HepG2 (cell line): Measurements from ENCODE around the gene PTMA. TPM values are rescaled to one million over a fixed set of nuclear protein-coding genes. Genes with fewer than 3 reads are reported as not detected.
A peak's percentile ranks its signal among the peaks of the same experiment; 100 is the strongest.

Experiments
- CREBL2 ChIP-seq: sonication (generic); formaldehyde crosslinking; IDR thresholded peaks from 2 replicates; pipeline ENCODE4 v1.8.1; 2023; ENCODE audit warnings: missing genetic modification reagents, mild to moderate bottlenecking, borderline replicate concordance
- FOXP4 ChIP-seq: sonication (generic); formaldehyde crosslinking; IDR thresholded peaks from 2 replicates; pipeline ENCODE4 v1.4.0; 2020; ENCODE audit warnings: missing genetic modification reagents
- JUND ChIP-seq: sonication (generic); formaldehyde crosslinking; IDR thresholded peaks from 2 replicates; pipeline ENCODE4 v1.8.0; 2022; ENCODE audit warnings: mild to moderate bottlenecking, missing genetic modification reagents
- NFAT5 ChIP-seq: sonication (generic); formaldehyde crosslinking; IDR thresholded peaks from 2 replicates; pipeline ENCODE4 v1.4.0; 2020; ENCODE audit warnings: missing genetic modification reagents
- NFE2 ChIP-seq: sonication (generic); formaldehyde crosslinking; IDR thresholded peaks from 2 replicates; pipeline ENCODE4 v1.4.0; 2020; ENCODE audit warnings: missing genetic modification reagents
- PATZ1 ChIP-seq: sonication (generic); formaldehyde crosslinking; IDR thresholded peaks from 2 replicates; pipeline ENCODE4 v1.4.0; 2020; ENCODE audit warnings: missing genetic modification reagents
- RBFOX2 ChIP-seq: fragments of 200-400 bp; formaldehyde crosslinking; IDR thresholded peaks from 2 replicates; pipeline ENCODE4 v1.6.1; 2017; ENCODE audit warnings: low read depth, mild to moderate bottlenecking, low read length
- ZFX ChIP-seq: sonication (generic); formaldehyde crosslinking; IDR thresholded peaks from 2 replicates; pipeline ENCODE4 v1.4.0; 2020; ENCODE audit warnings: mild to moderate bottlenecking, low read depth, missing genetic modification reagents, moderate library complexity
- ZNF225 ChIP-seq: sonication (generic); formaldehyde crosslinking; IDR thresholded peaks from 2 replicates; pipeline ENCODE4 v1.4.0; 2020; ENCODE audit warnings: mild to moderate bottlenecking, missing genetic modification reagents
- ZNF646 ChIP-seq: sonication (generic); formaldehyde crosslinking; IDR thresholded peaks from 2 replicates; pipeline ENCODE4 v1.9.0; 2021; ENCODE audit warnings: mild to moderate bottlenecking, missing genetic modification reagents
- ZNF724P ChIP-seq: sonication (generic); formaldehyde crosslinking; IDR thresholded peaks from 2 replicates; pipeline ENCODE4 v1.8.0; 2022; ENCODE audit warnings: missing genetic modification reagents, borderline replicate concordance
- polyA plus RNA-seq, 8 experiments: library from polyadenylated mRNA; depleted of rRNA in 3 of 8; stranded (reverse) in 7 of 8; unstranded in 1 of 8; fragments of >200 nt; fragmentation: Illumina TruSeq in 4 of 8; extraction: Trizol in 4 of 8; gene quantifications; 2 replicates each; pipeline versions ENCODE4 v1.2.1 to v1.2.3, GENCODE V29; 2011 to 2016; ENCODE audit warnings: low read depth in 4 of 8, missing spikeins in 1 of 8, mixed read lengths in 1 of 8; ENCODE audit not compliant: insufficient read depth in 1 of 8
- total RNA-seq, 5 experiments: library from RNA; depleted of rRNA; stranded (reverse); fragments of >200 nt; fragmentation: Illumina TruSeq; extraction: Trizol; gene quantifications; 2 replicates each; pipeline ENCODE4 v1.2.3, GENCODE V29; 2016; ENCODE audit warnings: low read depth in 1 of 5

PTMA gene
- total and polyA plus RNA-seq, 2 of the 13 experiments (the other 11 are each of a cell fraction or from before 2014, with no cell fraction given) = 190 to 1,086 TPM

- TF ChIP-seq FOXP4 (CRISPR knock-in tag) = 0 out of 2 replicates have a peak, but pooled peaks have one; percentile 11
- no peak for TF ChIP-seq JUND (CRISPR knock-in tag)
- no peak; the same call in 1 of the 2 replicates for TF ChIP-seq ZNF724P (CRISPR knock-in tag)
- peak; percentile 83 for TF ChIP-seq ZFX (CRISPR knock-in tag)
- TF ChIP-seq ZNF646 (CRISPR knock-in tag) = no peak
- TF ChIP-seq NFAT5 (CRISPR knock-in tag) = no peak
- no peak for TF ChIP-seq CREBL2 (CRISPR knock-in tag)
- TF ChIP-seq RBFOX2 = peak; percentile 71
- no peak for TF ChIP-seq NFE2 (CRISPR knock-in tag)
- peak; percentile 92 for TF ChIP-seq PATZ1 (CRISPR knock-in tag)
- TF ChIP-seq ZNF225 (CRISPR knock-in tag) = no peak
Measured at GRCh38 chr2:231666171-231667095, 41.9 kb upstream of the PTMA start (continued).
